HG03175 (cell line): ENCODE results near the gene MYBPC3.

Source experiments
- ATAC-seq: cut with Tn5 transposase; IDR thresholded peaks from one replicate; pipeline ENCODE4 v1.9.1; 2021; ENCODE audit warnings: mild to moderate bottlenecking, moderate library complexity; ENCODE audit not compliant: unreplicated experiment

Gene MYBPC3

DNA sequence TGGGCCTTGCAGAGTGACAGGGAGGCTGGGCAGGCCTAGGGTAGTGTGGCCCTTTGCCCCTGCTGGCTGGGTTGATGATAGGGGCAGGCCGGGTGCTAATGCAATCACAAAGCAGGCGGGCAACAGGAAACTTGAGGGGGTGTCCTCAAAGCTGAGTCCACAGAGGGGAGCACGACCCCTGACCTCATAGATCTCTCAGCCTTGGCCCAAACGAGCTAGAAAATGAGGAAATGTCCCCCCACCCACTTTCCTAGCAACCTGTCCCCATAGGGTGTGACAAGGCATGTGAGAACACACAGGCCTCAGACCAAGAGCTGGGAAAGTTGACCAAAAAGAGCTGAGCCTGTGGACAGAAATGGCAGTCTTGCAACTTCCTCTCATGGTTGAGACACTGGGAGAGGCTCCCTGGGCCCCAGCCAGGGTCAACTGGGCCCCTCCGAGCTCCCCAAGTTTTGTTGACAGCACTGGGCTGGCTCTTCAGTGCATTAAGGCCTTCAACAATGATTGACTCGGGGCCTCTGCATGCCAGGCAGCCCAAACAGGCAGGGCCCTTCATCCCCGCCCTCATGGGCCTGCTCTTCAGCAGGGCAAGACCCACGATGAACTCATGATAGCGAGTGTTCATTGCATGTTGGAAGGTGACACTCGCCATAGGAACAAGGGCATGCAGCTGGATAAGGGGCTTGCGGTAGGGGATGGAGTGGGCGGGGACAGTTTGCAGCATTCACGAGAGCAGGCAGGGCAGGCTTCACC lies 35.6 kb upstream of the MYBPC3 start:
- no peak for ATAC-seq

DNA sequence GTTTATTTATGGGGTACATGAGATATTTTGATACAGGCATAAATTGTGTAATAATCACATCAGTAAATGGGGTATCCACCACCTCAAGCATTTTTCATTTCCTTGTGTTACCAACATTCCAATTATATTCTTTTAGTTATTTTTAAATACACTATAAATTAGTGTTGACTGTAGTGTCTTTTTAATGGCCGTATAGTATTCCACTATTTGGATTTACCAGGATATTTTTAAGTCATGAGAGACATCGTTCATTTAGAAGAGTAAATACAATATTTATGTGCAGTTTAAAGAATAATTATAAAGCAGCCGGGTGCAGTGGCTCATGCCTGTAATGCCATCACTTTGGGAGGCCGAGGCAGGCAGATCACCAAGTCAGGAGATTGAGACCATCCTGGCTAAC lies 32.0 kb upstream of the MYBPC3 start:
- ATAC-seq = no peak

- ATAC-seq = no peak
These were observed 30.6 kb upstream of the MYBPC3 start for GRCh38 chr11:47383071-47383470.

- ATAC-seq = no peak
These were observed 27.6 kb upstream of the MYBPC3 start for GRCh38 chr11:47380078-47380477.

DNA sequence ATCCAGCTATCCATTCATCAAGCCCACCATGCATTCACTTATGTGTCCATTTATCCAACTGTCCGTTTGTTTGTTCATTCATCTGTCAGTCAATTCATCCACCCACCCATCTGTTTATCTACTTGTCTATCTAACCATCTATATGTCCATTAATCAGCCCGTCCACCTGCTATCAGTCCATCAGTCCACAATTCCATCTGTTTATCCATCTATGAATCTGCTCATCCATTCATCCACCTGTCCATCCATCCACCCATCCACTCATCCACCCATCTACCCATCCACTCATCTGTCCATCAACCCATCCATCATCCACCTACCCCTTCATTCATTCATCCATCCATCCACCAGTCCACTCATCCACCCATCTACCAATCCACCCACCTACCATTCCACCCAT lies 26.8 kb upstream of the MYBPC3 start:
- no peak for ATAC-seq

DNA sequence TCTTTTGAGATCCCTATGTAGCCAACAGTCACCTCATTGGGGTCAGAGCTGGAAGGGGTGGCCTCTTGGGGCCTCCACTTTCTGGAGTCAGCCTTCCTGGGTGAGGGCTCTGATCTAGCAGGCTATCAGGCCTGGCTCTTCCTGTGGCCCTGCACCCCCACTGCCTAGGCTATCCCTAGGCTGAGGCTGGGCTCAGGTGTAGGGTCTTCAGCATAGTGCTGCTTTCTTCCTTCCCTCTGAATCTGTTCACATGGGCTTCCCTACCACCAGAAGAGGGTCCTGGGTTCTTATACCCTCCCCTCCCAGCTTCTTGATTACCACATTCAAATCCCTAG lies 26.3 kb upstream of the MYBPC3 start:
- no peak for ATAC-seq

DNA sequence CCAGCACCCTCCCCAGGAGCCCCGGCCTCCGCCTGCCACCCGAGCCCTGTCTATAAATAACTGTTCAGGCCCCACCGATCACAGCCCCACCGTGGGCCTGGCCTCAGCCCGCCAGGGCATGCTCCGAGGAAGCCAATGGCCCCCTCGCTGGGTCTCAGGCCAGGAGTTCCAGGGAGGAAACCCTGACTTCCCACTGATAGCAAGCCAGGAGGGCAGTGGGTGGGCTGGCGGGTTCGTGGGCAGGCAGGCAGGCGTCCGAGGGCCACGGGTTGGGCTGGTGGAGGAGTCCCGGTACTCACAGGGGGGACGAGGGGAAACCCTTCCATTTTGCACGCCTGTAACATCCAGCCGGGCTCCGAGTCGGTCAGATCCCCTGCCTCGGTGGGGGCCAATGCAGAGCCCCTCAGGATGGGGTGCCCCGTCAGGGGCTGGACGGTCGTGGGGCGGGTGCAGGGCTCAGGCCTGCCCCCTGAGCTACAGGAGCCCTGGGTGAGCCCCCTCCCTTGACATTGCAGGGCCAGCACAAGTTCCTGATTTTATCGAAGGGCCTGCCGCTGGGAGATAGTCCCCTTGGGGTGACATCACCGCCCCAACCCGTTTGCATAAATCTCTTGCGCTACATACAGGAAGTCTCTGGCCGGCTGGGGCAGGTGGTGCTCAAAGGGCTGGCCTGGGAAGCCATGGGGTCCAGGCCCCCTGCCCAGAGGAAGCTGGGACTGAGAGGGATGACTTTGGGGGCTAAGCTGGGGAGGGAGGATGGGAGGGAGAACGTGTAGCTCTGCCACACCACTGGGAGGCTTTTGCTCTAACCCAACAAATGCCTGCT lies 25.7 kb upstream of the MYBPC3 start, which contains the start of gene SPI1:
Gene SPI1 (minus strand): TSS at position 538 of the 826 bp plus-strand sequence. CDS start 194 bp downstream, at position 344.
- ATAC-seq = peak; percentile 80

GRCh38 chr11:47377571-47378009 lies 25.1 kb upstream of the MYBPC3 start:
- ATAC-seq = peak; percentile 12

DNA sequence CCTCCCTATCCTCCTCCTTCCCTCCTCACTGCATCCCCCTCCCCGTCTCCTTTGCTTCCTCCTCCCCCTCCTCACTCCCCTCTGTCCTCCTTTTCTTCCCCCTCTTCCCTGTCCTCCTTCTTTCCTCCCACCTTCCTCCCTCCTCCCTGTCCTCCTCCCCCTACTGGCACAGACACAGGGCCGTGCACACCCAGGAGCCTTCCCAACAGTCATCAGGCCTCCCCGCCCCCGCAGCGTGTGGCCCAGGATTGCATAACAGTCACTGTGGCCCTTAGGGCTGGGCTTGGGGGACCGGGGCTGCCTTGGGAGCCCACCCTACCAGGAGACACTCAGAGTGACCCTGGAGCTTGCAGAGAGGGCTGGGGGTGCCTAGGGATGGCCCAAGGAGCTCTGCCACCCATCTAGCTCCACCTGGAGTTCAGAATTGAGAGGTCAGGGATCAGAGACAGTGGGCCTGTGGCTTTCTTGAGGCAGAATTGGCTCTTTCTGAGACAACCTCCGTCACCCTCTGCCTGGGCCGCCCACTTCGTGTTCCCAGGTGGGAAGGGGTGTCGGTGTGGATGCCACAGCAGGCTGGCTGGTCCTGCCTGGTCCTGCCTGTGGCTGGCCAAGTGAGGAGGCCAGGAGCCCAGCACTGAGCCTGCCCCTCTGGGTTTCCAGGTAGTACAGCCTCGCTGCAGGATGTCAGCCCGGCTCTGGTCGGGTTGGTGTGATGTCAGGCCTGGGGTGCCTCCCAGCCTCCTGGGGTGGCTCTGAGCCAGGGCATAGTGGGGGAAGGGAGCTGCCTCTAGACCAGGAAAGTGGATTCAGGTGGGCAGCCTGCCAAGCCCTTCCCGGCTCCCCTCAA lies 24.2 kb upstream of the MYBPC3 start:
- ATAC-seq = peak; percentile 43

DNA sequence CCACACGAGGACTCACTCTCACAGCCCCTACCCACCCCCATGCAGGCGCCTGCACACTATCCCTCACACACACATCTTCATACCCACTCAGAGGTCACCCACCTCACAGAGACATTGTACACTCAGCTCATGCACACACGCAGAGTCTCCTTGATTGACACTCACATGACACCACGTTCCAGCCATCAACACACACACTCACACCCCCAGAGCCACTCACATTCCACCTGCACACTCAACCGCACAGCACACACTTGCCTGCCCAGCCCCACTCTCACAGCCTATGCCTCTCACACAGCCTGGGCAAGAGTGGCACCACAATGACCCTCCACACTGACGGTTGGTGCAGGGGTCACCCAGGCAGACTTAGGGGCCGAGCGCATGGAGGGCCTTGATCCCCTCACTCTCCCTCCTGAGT lies 23.6 kb upstream of the MYBPC3 start:
- ATAC-seq = no peak

DNA sequence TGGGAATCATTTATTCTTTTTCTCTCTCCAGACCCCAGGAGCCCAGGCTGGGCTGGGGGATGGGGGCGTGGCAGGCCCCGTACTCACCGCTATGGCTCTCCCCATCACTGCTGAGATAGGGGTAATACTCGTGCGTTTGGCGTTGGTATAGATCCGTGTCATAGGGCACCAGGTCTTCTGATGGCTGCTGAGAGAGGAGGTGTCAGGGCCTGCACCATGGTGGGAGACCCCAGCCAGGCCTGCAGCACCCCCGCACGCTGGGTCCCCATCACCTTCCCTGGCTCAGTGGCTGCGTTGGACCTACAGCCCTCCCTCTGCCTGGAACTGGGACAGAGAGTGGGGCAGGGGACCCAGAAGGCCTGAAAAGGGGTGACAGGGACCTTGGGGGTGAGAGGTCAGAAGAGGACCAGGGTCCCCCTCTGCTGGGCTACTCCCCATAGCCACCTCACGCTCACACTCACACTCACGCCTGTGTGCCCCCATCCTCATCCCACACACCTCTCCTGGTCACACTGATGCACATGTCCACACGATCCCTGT lies 23.1 kb upstream of the MYBPC3 start:
- no peak for ATAC-seq

DNA sequence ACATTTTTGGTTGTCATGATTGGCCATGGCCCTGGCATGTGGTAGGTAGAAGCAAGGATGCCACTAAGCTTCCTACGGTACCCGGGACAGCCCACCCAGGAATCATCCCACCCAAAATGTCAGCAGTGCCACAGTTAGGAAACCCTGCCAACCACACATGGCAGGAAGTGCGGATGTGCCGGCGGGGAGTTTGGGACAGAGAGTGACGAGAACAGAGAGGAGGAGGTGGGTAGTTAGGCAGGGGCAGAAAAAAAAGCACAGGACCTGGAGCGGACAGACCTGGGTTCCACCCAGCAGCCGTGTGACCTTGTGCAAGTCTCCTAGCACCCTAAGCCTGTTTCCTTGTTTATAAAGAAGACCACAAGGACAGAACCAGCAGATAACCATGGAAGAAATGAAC lies 22.5 kb upstream of the MYBPC3 start:
- no peak for ATAC-seq

- no peak for ATAC-seq
These were observed 22.2 kb upstream of the MYBPC3 start for GRCh38 chr11:47374720-47375019.

GRCh38 chr11:47373876-47374719 lies 21.6 kb upstream of the MYBPC3 start:
- peak; percentile 32 for ATAC-seq

DNA sequence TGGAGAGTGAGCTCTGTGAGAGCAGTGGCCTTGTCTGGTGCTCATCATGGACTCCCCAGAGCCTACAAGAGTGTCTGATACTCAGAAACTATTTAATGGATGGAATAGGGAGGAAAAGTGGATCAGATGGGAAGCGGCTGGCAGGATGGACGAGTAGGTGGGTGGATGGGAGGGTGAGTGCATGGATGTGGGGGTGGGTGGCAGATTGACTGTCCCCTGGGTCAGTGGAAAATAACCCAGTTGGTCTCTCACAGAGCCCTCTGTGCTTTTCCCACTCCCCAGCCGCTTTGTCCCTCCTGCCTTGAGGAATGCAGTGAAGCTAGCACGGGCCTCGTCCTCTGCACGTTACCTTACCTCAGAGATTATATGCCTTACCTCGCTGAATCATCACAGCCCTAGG lies 19.9 kb upstream of the MYBPC3 start:
- ATAC-seq = no peak

GRCh38 chr11:47369676-47370075 lies 17.2 kb upstream of the MYBPC3 start:
- ATAC-seq = no peak

DNA sequence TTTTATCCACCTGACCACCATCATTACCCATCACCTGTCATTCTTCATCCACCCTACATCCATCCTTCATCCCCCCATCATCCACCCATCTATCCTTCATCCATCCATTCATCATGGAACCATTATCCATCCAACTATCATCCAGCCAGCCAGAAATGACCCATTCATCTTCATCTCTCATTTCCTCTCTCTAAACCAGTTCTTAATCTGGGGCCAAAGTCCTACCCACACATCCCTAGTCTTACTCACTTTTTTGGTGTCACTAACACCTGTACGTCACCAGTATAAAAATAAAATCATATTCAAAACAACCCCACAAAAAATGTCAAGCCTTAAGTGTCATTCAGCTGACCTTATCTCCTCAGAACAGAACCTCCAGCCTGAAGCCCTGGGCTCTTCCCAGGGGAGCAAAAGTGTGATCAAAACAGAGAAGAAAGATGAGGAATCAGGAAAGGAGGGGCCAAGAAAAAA lies 13.6 kb upstream of the MYBPC3 start:
- no peak for ATAC-seq

DNA sequence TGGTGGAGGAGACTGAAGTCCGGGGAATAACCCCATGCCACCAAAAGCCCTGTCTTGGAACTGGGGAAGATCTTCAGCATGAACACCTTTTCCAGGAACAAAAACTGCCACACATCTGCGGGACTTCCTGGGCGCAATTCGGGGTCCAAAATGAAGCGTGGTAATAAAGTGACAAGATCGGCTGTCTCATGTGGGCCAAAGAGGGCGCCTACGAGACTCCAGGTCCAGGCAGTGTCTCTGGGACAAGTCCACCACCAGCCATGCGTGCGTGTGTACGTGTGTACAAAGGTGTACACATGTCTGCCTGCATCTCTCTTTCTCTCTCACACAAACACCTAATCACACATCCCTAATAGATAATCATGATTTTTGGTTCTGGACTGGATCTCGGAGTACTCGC lies 8.9 kb upstream of the MYBPC3 start:
- no peak for ATAC-seq

GRCh38 chr11:47360341-47360740 lies 7.8 kb upstream of the MYBPC3 start:
- ATAC-seq = no peak

DNA sequence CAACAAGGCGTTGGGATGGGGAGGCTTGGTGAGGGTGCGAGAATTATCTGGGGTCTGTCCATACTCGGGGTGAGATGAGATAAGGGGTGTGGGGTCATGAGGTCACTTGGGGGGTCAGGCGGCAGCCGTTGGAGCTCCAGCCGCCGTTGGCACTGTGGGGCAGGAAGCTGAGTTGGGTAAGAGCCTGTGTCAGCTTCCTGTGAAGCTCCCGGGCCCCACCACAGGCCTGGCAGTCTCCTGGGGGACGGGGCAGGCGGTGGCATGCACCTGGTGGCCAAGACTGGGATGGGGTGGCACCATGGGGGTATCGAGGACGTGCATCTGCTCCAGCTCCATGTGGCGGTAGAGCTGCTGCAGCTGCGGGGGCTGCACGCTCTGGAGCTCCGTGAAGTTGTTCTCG lies 7.1 kb upstream of the MYBPC3 start:
- ATAC-seq = no peak
